ENCODE measurements around the gene RAVER1. TPM values are rescaled to one million over a fixed set of nuclear protein-coding genes. Genes with fewer than 3 reads are reported as not detected.
"Not testable (repeated sequence)": the region's sequence is repeated elsewhere in the genome, so short reads cannot be mapped to it uniquely, and the experiment has no call there.

RAVER1 gene
- polyA plus RNA-seq, 1 donor from 2014 or later, result 25.9 TPM

- H3K4me3 Mint-ChIP-seq, result peak overlapping the region in 1 of 4 donors; percentile 82
- H3K36me3 Mint-ChIP-seq, result peaks cover 4% of the 10 kb centered on the region
- H3K27me3 Mint-ChIP-seq, result peaks cover 14% of the 10 kb centered on the region
- peaks cover 19 to 30% (median 22%) of the 10 kb centered on the region in 3 donors for H3K4me1 Mint-ChIP-seq
- H3K27ac Mint-ChIP-seq, result peak overlapping the region in 1 of 3 donors; percentile 82
- H3K9me3 Mint-ChIP-seq, result no peaks in the 10 kb centered on the region
Observed at GRCh38 chr19:10284065-10284959, 49.0 kb downstream of the RAVER1 start.

GRCh38 chr19:10283301-10284064, 49.8 kb downstream of the RAVER1 start:
- H3K9me3 Mint-ChIP-seq, result no peaks in the 10 kb centered on the region
- H3K27me3 Mint-ChIP-seq, result peaks cover 8% of the 10 kb centered on the region
- H3K4me1 Mint-ChIP-seq, result peaks cover 17 to 26% (median 20%) of the 10 kb centered on the region in 3 donors
- H3K4me3 Mint-ChIP-seq, result no peak overlapping the region
- peaks cover 4% of the 10 kb centered on the region for H3K36me3 Mint-ChIP-seq
- peak overlapping the region in 2 of 3 donors; percentile 14 to 67 for H3K27ac Mint-ChIP-seq

GRCh38 chr19:10282043-10282442, 51.3 kb downstream of the RAVER1 start:
- H3K36me3 Mint-ChIP-seq, result not testable (repeated sequence)

GRCh38 chr19:10279737-10280442, 53.4 kb downstream of the RAVER1 start:
- Mint-ChIP-seq H3K4me3 (peak overlapping the region in 2 of 4 donors; percentile 47 to 85), H3K9me3 (no peaks in the 10 kb centered on the region), H3K27ac (peak overlapping the region in 2 of 3 donors; percentile 8 to 91), H3K36me3 (peaks cover 2% of the 10 kb centered on the region), H3K4me1 (peaks cover 6 to 15% (median 11%) of the 10 kb centered on the region in 3 donors), H3K27me3 (no peaks in the 10 kb centered on the region)

More at GRCh38 chr19:10282043-10282442, 51.3 kb downstream of the RAVER1 start:
- H3K4me3 Mint-ChIP-seq, H3K27me3 Mint-ChIP-seq, H3K27ac Mint-ChIP-seq, H3K9me3 Mint-ChIP-seq: not testable (repeated sequence)
- H3K4me1 Mint-ChIP-seq, result peaks cover 16 to 20% (median 18%) of the 10 kb centered on the region in 3 donors

GRCh38 chr19:10278935-10279334, 54.4 kb downstream of the RAVER1 start:
- H3K9me3 Mint-ChIP-seq, result no peaks in the 10 kb centered on the region
- peaks cover 13 to 19% (median 17%) of the 10 kb centered on the region in 3 donors for H3K4me1 Mint-ChIP-seq
- peak overlapping the region in 2 of 3 donors; percentile 52 to 77 for H3K27ac Mint-ChIP-seq
- H3K4me3 Mint-ChIP-seq, result peak overlapping the region in 1 of 4 donors; percentile 4
- peaks cover 4% of the 10 kb centered on the region for H3K36me3 Mint-ChIP-seq
- no peaks in the 10 kb centered on the region for H3K27me3 Mint-ChIP-seq

GRCh38 chr19:10277795-10278589, 55.3 kb downstream of the RAVER1 start:
- Mint-ChIP-seq H3K36me3 (peaks cover 5% of the 10 kb centered on the region), H3K4me1 (peaks cover 15 to 20% (median 19%) of the 10 kb centered on the region in 3 donors), H3K27me3 (no peaks in the 10 kb centered on the region), H3K4me3 (peak overlapping the region in 1 of 4 donors; percentile 41), H3K9me3 (no peaks in the 10 kb centered on the region), H3K27ac (peak overlapping the region; percentile 36 to 94 (median 52))

GRCh38 chr19:10274589-10274988, 58.7 kb downstream of the RAVER1 start:
- Mint-ChIP-seq H3K4me3 (peak overlapping the region in 2 of 4 donors; percentile 64 to 68), H3K9me3 (no peaks in the 10 kb centered on the region), H3K27me3 (no peaks in the 10 kb centered on the region), H3K36me3 (peaks cover 3% of the 10 kb centered on the region), H3K4me1 (peaks cover 23 to 36% (median 24%) of the 10 kb centered on the region in 3 donors), H3K27ac (peak overlapping the region in 2 of 3 donors; percentile 73 to 84)

- Mint-ChIP-seq H3K27me3 (no peaks in the 10 kb centered on the region), H3K4me1 (peaks cover 18 to 36% (median 19%) of the 10 kb centered on the region in 3 donors), H3K4me3 (peak overlapping the region; percentile 84 to 95 (median 90)), H3K27ac (peak overlapping the region; percentile 97 to 99 (median 98)), H3K36me3 (peaks cover 3% of the 10 kb centered on the region), H3K9me3 (no peaks in the 10 kb centered on the region)
Observed at GRCh38 chr19:10271543-10272086, 61.7 kb downstream of the RAVER1 start.

GRCh38 chr19:10270616-10271394, 62.5 kb downstream of the RAVER1 start, which contains the start of gene ICAM1:
TSS of gene ICAM1 (plus strand) at chr19:10271120. CDS start at chr19:10271160, 40 bp downstream.
- H3K27me3 Mint-ChIP-seq, result no peaks in the 10 kb centered on the region
- H3K27ac Mint-ChIP-seq, result peak within 1 kb of the TSS; percentile 97 to 99 (median 98)
- peak within 1 kb of the TSS; percentile 84 to 95 (median 90) for H3K4me3 Mint-ChIP-seq
- no peaks in the 10 kb centered on the region for H3K9me3 Mint-ChIP-seq
- H3K4me1 Mint-ChIP-seq, result peaks cover 18 to 36% (median 19%) of the 10 kb centered on the region in 3 donors
- H3K36me3 Mint-ChIP-seq, result peaks cover 3% of the 10 kb centered on the region

- Mint-ChIP-seq H3K4me1 (peaks cover 17 to 36% (median 18%) of the 10 kb centered on the region in 3 donors), H3K4me3 (peak overlapping the region; percentile 84 to 95 (median 90)), H3K27ac (peak overlapping the region; percentile 97 to 99 (median 98)), H3K36me3 (peaks cover 3% of the 10 kb centered on the region), H3K9me3 (no peaks in the 10 kb centered on the region), H3K27me3 (no peaks in the 10 kb centered on the region)
Observed at GRCh38 chr19:10270180-10270615, 63.1 kb downstream of the RAVER1 start.

GRCh38 chr19:10269333-10270179, 63.8 kb downstream of the RAVER1 start:
- Mint-ChIP-seq H3K4me1 (peaks cover 14 to 31% (median 15%) of the 10 kb centered on the region in 3 donors), H3K9me3 (no peaks in the 10 kb centered on the region), H3K36me3 (peaks cover 3% of the 10 kb centered on the region), H3K4me3 (peak overlapping the region; percentile 84 to 95 (median 90)), H3K27me3 (no peaks in the 10 kb centered on the region), H3K27ac (peak overlapping the region; percentile 97 to 99 (median 98))

- Mint-ChIP-seq H3K27me3 (no peaks in the 10 kb centered on the region), H3K36me3 (no peaks in the 10 kb centered on the region), H3K27ac (peak overlapping the region in 1 of 3 donors; percentile 97), H3K4me3 (peak overlapping the region in 1 of 4 donors; percentile 52), H3K4me1 (peaks cover 9 to 25% (median 11%) of the 10 kb centered on the region in 3 donors), H3K9me3 (no peaks in the 10 kb centered on the region)
Observed at GRCh38 chr19:10268071-10268470, 65.3 kb downstream of the RAVER1 start.
